GM12873 (cell line): ENCODE measurements around the gene COMMD7.

Source experiments
- TF ChIP-seq, protein P1 (sequence below): IDR thresholded peaks from 2 replicates; pipeline ENCODE4 v1.5.1; 2012; ENCODE audit warnings: low read depth, mild to moderate bottlenecking, moderate library complexity, low read length, control low read depth; ENCODE audit not compliant: insufficient read depth; ENCODE audit errors: missing control alignments

The COMMD7 gene

DNA sequence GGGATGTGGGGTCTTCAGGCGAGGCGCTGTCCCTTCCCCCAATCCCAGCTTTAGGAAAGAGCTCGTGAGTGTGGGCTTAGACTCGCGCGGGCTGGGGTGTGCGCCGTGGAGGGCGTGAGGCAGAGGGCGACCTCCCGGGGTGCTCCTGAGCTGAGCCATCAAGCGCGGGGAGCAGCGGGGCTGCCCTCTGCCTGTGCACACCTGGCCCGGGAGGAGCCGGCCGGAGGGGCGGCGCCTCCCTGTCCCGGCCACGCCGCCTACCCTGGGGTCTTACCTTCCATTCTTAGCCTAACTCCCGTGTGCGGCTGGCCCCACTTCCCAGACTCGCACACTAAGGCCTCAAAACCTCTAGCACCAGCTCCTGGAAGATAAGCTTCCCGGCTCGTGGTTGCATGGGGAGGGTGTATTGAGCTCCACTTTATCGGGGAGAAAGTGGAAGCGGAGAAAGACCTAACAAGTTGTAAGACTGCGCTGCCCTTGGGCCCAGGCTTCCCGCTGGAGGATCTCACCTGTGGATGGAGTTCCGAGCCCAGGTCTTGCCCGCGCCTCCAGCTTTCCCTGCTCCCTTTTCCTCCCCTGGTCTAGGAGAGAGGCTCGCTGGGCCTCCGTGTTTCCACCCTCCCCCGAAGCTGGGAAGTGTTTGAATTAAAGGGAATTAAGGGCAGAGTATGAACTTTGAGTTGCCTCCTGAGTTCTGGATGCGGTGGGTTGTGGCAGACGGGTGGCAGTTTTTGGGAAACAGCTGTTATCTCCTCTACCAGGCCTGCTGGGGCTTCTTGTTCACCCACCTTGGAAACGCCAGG, 20.1 kb upstream of the COMMD7 start:
- TF ChIP-seq, protein P1, sequence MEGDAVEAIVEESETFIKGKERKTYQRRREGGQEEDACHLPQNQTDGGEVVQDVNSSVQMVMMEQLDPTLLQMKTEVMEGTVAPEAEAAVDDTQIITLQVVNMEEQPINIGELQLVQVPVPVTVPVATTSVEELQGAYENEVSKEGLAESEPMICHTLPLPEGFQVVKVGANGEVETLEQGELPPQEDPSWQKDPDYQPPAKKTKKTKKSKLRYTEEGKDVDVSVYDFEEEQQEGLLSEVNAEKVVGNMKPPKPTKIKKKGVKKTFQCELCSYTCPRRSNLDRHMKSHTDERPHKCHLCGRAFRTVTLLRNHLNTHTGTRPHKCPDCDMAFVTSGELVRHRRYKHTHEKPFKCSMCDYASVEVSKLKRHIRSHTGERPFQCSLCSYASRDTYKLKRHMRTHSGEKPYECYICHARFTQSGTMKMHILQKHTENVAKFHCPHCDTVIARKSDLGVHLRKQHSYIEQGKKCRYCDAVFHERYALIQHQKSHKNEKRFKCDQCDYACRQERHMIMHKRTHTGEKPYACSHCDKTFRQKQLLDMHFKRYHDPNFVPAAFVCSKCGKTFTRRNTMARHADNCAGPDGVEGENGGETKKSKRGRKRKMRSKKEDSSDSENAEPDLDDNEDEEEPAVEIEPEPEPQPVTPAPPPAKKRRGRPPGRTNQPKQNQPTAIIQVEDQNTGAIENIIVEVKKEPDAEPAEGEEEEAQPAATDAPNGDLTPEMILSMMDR, result no peak

DNA sequence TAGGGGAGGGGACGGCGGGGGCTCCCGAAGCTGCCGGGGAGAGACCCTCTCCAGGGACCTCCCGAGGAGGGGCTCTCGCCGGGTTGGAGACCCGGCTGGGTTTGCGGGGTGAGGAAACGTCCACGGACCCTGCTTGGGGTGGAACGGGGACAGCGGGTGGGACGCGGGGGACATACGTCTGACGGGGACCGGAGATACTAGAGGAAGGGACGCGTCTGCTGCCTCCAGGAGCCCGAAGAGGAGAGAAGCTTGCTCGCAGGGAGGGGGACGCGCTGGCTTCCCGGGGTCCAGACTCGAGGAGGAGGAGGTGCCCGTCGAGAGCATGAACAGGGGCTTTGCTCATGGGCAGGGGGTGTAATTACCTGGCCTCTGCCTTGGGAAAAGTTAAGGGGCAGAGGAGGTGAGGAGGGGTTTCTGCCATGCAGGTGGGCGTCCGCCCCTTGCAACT, 19.5 kb upstream of the COMMD7 start:
- TF ChIP-seq, protein P1, result no peak

DNA sequence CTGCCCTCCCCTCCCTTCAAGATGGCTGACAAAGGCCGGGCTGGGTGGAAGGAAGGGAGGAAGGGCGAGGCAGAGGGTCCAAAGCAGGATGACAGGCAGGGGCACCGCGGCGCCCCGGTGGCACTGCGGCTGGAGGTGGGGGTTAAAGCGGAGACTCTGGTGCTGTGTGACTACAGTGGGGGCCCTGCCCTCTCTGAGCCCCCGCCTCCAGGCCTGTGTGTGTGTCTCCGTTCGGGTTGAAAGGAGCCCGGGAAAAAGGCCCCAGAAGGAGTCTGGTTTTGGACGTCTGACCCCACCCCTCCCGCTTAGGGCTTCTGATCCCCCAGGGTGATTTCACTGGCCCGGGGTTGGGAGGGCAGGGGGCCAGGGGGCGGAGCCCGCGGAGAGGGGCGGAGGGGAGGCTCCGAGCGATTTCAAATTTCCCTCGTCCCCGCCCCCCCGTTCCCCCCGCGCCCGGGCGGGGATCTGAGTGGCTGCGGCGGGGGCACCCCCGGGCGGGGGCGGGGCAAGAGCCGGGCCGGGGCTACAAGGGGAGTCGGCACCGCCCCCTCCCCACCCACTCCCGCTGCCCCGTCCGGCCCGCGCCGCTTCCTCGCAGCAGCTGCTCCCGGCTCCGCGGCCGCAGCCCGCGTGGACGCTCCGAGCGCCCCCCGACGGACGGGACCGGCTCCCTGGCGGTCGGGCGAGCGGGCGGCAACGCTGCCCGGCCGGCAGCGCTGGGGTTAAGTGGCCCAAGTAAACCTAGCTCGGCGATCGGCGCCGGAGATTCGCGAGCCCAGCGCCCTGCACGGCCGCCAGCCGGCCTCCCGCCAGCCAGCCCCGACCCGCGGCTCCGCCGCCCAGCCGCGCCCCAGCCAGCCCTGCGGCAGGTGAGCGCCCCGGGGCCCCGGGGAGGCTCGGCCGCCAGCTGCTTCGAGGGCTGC, 18.8 kb upstream of the COMMD7 start, which contains the start of gene DNMT3B:
Gene DNMT3B (plus strand): TSS at position 555 of the 923 bp plus-strand sequence. CDS start 17,939 bp downstream, outside the sequence.
- TF ChIP-seq, protein P1, result peak; percentile 20

DNA sequence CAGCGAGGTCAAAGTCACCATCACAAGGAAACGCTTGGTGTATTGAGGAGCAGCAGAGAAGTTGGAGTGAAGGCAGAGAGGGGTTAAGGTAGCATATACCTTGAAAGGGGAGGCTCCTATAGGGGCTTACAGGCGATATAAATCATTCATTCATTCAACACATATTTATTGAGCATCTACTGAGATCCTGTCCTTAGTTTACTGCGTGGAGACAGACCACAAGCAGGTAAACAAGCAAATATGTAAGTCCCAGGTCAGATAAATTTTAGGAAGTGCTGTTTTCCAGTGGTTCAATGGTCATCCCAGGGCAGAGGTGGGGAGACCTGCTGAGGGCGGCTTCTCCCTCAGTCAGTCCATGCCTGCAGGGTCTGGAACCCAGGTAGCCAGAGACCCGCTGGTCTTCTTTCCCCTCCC, 18.2 kb upstream of the COMMD7 start:
- TF ChIP-seq, protein P1, result no peak

DNA sequence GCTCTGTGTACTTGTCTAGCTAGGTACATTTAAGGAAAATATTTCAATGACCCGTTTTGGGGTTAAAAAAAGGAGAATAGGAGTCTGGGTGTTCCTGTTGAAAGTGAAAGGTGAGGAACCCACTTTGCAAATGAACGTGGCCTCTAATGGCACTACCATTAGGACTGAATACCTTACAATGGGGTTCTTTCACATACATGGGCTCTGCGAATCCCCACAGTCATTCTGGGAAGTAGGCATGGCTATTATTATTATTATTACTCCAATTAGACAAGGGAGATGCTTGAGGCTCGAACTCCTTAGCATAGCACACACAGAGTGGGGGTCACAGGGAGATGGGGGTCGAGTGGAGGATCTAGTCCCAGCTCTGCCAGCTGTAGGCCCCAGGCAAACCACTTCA, 12.9 kb upstream of the COMMD7 start:
- TF ChIP-seq, protein P1, result no peak

DNA sequence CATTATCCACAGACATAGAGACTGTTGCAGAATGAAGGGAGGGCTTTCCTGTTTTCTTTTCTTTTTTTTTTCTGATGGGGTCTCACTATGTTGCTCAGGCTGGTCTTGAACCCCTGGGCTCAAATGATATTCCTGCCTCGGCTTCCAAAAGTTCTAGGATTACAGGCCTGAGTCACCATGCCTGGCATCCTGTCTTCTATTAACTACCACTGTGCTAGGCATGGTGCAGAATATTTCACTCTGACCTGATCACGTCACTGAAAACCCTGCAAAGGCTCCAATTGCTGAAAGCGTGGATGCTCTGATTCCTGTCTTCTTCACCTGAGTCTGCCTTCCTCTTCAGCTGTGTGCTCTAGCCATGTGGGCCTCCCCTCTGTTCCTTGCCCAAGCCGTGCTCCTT, 10.5 kb upstream of the COMMD7 start:
- TF ChIP-seq, protein P1, result no peak
